Lung (tissue), 12 donors: Measurements from ENCODE around the gene TRAPPC2. TPM values are rescaled to one million over a fixed set of nuclear protein-coding genes. Genes with fewer than 3 reads are reported as not detected.

ENCODE experiments used
- ATAC-seq: fragments of 200-7000 bp; cut with Tn5 transposase; one replicate; pipeline ENCODE4 v1.9.1; 2020; ENCODE audit warnings: moderate number of reproducible peaks; ENCODE audit not compliant: insufficient read depth, low FRiP score
- DNase-seq, 3 donors: peaks; one replicate each; pipeline ENCODE4 v3.0.0-alpha.2; 2013 to 2017
- H3K27ac ChIP-seq, 2 donors: one replicate each; pipeline ENCODE4 v1.5.1; 2013; ENCODE audit warnings: mild to moderate bottlenecking in 2 of 2, moderate library complexity in 2 of 2, control low read depth in 1 of 2, inconsistent platforms in 1 of 2, low read depth in 1 of 2, low read length in 1 of 2
- H3K27me3 ChIP-seq, 3 donors: one replicate each; pipeline ENCODE4 v1.5.1; 2013; ENCODE audit warnings: low read length in 2 of 3; ENCODE audit not compliant: control insufficient read depth in 3 of 3, insufficient read depth in 3 of 3
- H3K36me3 ChIP-seq, 4 donors: one replicate each; pipeline ENCODE4 v1.5.1; 2013; ENCODE audit warnings: low read length in 4 of 4, mild to moderate bottlenecking in 1 of 4, moderate library complexity in 1 of 4; ENCODE audit not compliant: control insufficient read depth in 4 of 4, insufficient read depth in 4 of 4
- H3K4me1 ChIP-seq, 5 donors: one replicate each; pipeline ENCODE4 v1.5.1; 2013; ENCODE audit warnings: low read length in 5 of 5, mild to moderate bottlenecking in 2 of 5, moderate library complexity in 1 of 5; ENCODE audit not compliant: control insufficient read depth in 5 of 5, insufficient read depth in 5 of 5
- H3K4me3 ChIP-seq: one replicate; pipeline ENCODE4 v1.5.1; 2013; ENCODE audit warnings: mild to moderate bottlenecking, control low read depth, moderate library complexity
- H3K9ac ChIP-seq, 2 donors: one replicate each; pipeline ENCODE4 v1.5.1; 2013; ENCODE audit warnings: low read length in 2 of 2, control low read depth in 1 of 2; ENCODE audit not compliant: insufficient read depth in 1 of 2
- H3K9me3 ChIP-seq, 4 donors: one replicate each; pipeline ENCODE4 v1.5.1; 2013; ENCODE audit warnings: low read length in 3 of 4, mild to moderate bottlenecking in 1 of 4, moderate library complexity in 1 of 4; ENCODE audit not compliant: control insufficient read depth in 4 of 4, insufficient read depth in 3 of 4
- WGBS, 2 donors: extraction: QIAGEN DNeasy Blood & Tissue Kit; methylation state at CpG; one replicate each; pipeline ENCODE4 v1.1.7; 2013; 5-methylcytosine and 5-hydroxymethylcytosine counted together
- polyA plus RNA-seq, 2 donors: library from polyadenylated mRNA; stranded (reverse); fragments of 200-250 nt; gene quantifications; one replicate each; pipeline ENCODE4 v1.2.1, GENCODE V29; 2013
- total RNA-seq, 2 donors: library from RNA; depleted of rRNA in 1 of 2; stranded (reverse); fragments of >200 nt in 1 of 2; gene quantifications; one replicate each; pipeline ENCODE4 v1.2.1, GENCODE V29; 2014 to 2021
- TF ChIP-seq, protein P1 (sequence below): IDR thresholded peaks from 2 replicates; pipeline ENCODE4 v1.5.1; 2012; ENCODE audit warnings: mild to moderate bottlenecking; ENCODE audit errors: control extremely low read depth, extremely low read depth
- donor health status: control.
- donor health status: control.
- donor health status: Bipolar disorder and iron deficiency.
- donor health status: healthy.
- donor health status: DM: yes; HTN: yes; CAD: no.

The TRAPPC2 gene
- total and polyA plus RNA-seq, 4 donors, result 4.7 to 32.6 (median 10.5) TPM

DNA sequence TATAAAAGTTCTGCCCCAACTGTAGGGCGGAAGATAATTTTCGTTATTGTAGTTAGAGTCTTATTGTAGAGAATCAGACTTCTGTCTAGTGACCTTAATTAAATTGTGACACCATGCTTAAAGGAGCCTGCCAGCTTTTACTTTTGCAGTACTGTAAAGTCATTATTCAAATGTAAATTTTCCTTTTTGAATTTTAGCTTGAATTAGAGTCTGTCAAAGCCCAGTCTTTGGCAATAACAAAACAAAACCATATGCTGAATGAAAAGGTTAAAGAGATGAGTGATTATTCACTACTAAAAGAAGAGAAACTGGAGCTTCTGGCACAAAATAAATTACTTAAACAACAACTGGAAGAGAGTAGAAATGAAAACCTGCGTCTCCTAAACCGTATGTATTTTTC is 22.0 kb upstream of the TRAPPC2 start:
- no peak overlapping the region for H3K27ac ChIP-seq
- H3K9me3 ChIP-seq, result no peaks in the 10 kb centered on the region
- 95 to 100% methylated on average over 4 of the region's 4 CpGs for WGBS, 2 donors
- H3K4me1 ChIP-seq, result peaks cover 0 to 4% (median 0%) of the 10 kb centered on the region in 5 donors
- H3K4me3 ChIP-seq, result no peak overlapping the region
- peaks cover 0 to 20% (median 9%) of the 10 kb centered on the region in 3 donors for H3K27me3 ChIP-seq
- no peak for ATAC-seq
- TF ChIP-seq, protein P1, sequence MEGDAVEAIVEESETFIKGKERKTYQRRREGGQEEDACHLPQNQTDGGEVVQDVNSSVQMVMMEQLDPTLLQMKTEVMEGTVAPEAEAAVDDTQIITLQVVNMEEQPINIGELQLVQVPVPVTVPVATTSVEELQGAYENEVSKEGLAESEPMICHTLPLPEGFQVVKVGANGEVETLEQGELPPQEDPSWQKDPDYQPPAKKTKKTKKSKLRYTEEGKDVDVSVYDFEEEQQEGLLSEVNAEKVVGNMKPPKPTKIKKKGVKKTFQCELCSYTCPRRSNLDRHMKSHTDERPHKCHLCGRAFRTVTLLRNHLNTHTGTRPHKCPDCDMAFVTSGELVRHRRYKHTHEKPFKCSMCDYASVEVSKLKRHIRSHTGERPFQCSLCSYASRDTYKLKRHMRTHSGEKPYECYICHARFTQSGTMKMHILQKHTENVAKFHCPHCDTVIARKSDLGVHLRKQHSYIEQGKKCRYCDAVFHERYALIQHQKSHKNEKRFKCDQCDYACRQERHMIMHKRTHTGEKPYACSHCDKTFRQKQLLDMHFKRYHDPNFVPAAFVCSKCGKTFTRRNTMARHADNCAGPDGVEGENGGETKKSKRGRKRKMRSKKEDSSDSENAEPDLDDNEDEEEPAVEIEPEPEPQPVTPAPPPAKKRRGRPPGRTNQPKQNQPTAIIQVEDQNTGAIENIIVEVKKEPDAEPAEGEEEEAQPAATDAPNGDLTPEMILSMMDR, result no peak
- H3K9ac ChIP-seq, result no peak overlapping the region
- H3K36me3 ChIP-seq, result peaks cover 5 to 25% (median 7%) of the 10 kb centered on the region in 4 donors
- no peak for DNase-seq

DNA sequence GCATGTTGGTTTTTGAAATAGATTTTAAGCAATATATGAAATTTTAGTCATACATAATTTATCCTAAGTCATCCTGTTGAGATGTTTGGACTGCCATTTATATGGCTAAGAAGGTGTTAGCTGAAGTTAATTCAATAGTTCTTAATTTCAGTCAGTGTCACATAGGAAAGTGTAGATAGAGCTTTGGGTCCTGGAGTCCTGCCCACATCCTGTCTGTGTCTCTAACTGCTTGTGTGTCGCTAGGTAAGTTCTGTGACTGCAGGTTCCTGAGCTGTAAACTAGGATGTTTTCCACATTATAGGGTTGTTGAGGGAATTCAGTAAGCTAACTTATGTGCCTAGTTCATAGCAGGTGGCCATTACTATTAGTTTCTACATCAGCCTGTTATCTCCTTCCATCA is 20.8 kb upstream of the TRAPPC2 start:
- TF ChIP-seq, protein P1, result no peak
- Histone ChIP-seq H3K36me3 (peaks cover 5 to 28% (median 7%) of the 10 kb centered on the region in 4 donors), H3K4me3 (no peak overlapping the region), H3K27ac (no peak overlapping the region), H3K9ac (no peak overlapping the region), H3K4me1 (peaks cover 0 to 4% (median 0%) of the 10 kb centered on the region in 5 donors), H3K27me3 (peaks cover 0 to 15% (median 10%) of the 10 kb centered on the region in 3 donors), H3K9me3 (no peaks in the 10 kb centered on the region)
- WGBS, 2 donors, result 14 to 54% methylated on average over 1 of the region's 1 CpG
- no peak for DNase-seq
- ATAC-seq, result no peak

DNA sequence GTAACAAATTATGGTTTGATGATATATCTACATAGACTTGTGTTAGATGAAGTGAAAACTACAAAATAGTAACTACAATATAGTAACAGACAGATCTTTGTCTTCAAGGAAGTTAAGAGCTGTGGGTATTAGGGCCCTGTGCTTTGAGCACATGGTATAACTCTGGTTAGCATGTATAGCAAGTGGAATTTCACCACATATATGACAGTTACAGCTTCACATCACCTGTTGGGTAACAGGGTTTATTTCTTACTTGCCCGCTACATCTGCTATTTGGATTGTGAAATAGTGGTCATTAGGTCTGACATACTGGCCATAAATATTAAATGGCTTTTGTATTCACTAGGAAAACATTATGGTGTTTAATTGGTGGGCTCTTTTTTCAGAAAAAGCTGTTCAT is 20.3 kb upstream of the TRAPPC2 start:
- TF ChIP-seq, protein P1, result no peak
- ATAC-seq (no peak), DNase-seq (no peak)
- H3K36me3 ChIP-seq, result peaks cover 5 to 27% (median 8%) of the 10 kb centered on the region in 4 donors
- no peak overlapping the region for H3K4me3 ChIP-seq
- peaks cover 0 to under 1% (median 0%) of the 10 kb centered on the region in 5 donors for H3K4me1 ChIP-seq
- H3K9ac ChIP-seq, result no peak overlapping the region
- no peak overlapping the region for H3K27ac ChIP-seq
- no peaks in the 10 kb centered on the region for H3K9me3 ChIP-seq
- 37 to 76% methylated on average over 1 of the region's 1 CpG for WGBS, 2 donors
- peaks cover 0 to 14% (median 12%) of the 10 kb centered on the region in 3 donors for H3K27me3 ChIP-seq

DNA sequence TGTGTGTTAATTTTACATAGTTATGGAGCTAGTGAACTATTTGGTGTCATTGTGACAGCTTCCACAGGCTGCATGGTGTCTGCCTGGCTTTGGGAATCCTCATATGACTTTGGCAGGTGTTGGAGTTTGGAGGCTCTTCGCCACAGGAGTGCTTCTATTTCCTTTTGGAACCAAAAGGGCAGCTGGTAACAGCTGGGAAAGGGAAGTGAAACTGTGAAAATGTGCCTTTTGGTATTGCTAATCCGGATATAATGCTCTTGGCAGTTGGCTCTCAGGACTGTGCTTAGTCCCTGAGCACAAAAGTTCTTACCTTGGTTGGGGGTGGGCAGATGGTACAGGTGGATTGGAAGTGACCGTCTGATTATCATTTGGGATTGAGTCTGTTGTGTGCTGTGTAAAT is 18.2 kb upstream of the TRAPPC2 start:
- TF ChIP-seq, protein P1, result no peak
- Histone ChIP-seq H3K4me3 (no peak overlapping the region), H3K27me3 (peaks cover 0 to 17% (median 6%) of the 10 kb centered on the region in 3 donors), H3K4me1 (no peaks in the 10 kb centered on the region), H3K27ac (no peak overlapping the region), H3K36me3 (peaks cover 0 to 22% (median 6%) of the 10 kb centered on the region in 4 donors), H3K9me3 (no peaks in the 10 kb centered on the region), H3K9ac (no peak overlapping the region)
- DNase-seq (no peak), ATAC-seq (no peak)
- WGBS, 2 donors, result 16 to 57% methylated on average over 3 of the region's 3 CpGs
